GM12872 (cell line): ENCODE results near the gene NECTIN4.

Source experiments
- CTCF ChIP-seq: IDR thresholded peaks from 3 replicates; pipeline ENCODE4 v1.5.1; 2011; ENCODE audit warnings: low read depth, mild to moderate bottlenecking, low read length, moderate library complexity; ENCODE audit not compliant: insufficient read depth

NECTIN4 gene

DNA sequence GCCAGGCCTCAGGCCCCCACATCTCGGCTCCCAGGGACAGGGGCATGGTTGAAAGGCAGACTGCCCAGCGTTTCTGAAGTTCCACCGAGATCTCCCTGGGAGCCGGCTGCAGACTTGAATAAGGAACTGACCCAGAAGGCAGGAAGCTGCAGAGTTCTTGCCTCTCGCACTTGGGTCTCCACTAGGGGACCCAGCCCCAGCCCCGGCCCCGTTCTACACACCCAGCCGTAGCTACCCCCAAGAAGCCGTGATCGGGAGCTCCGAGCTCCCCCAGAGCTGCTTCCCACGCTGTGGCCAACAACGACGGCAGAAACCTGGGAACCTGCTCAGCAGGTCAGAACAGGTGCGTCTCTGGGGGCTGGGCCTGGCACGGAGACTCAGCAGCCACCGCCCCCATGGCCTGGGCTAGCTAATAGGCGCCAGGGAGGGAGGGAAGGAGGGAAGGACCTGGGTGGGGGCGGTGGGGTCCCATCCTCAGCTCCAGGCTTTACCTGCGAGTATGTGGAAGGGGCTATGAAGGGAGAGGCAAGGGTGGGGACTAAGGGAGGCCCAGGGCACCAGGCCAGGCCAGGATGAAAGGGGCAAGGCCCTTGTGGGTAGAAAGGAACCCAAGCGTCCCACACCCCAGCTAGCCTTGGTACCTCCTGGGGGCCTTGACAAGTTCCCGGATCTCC lies at the start of gene NECTIN4:
TSS of gene NECTIN4 (minus strand) at position 308 of the 674 bp plus-strand sequence. CDS start at position 46, 262 bp downstream.
- no peak for TF ChIP-seq CTCF

DNA sequence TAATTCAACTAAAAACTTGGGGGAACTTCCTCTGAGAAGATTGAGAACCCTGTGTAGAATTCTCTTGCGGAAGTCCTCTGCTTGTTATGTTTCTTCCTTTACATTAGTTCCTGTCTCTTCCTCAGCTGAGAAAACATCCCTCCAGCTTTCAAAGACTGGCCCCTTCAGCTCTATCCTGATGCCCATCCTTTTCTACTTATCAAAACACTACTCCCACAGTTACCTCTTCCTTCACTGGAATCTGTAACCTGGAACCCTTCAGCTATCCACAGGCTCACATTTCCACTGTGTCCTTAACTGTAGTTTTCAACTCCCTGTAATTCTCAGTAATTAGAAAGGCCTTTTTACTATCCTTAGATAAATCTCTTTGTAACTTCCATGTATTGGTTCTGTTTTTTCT lies 49.1 kb upstream of the NECTIN4 start:
- TF ChIP-seq CTCF, result no peak

GRCh38 chr1:161137881-161138280 lies 48.5 kb upstream of the NECTIN4 start:
- TF ChIP-seq CTCF, result no peak

GRCh38 chr1:161133220-161133740 lies 43.9 kb upstream of the NECTIN4 start:
- no peak for TF ChIP-seq CTCF

DNA sequence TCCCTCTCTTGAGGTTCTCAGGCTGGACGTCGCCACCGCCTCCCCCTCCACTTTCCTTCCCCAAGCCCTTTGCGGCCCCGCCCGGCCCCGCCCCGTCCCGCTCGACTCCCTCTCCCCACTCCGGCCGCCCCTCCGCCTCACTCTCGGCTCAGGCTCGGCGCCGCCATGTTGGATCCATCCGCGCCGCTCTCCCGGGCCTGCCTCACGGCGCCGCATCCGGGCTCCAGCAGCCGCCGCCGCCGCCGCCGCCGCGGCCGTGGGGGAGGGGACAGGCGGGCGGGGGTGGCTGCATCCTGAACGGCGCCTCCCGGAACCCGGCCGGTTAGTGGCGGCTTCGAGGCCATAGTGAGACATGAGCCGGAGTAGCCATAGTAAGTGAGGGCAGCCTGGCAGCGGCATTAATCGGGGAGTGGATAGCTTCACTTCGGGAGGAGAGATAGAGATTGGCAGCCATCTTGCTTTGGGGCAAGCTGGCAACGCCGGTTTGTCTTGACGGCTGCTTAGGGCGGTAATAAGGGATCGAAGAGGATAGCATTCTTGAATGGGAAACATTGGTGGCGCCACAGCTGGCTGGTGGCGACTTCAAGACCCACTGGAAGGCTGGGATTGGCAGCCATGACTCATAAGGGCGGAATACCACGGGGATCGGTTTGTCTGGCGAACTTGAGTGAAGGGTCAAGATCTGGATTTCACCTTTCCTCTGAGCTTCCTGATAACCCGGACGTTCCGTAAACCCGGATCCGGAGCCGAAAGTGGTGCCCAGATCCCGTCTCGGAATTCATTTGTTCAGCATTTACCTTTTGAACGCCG lies 43.3 kb upstream of the NECTIN4 start, which contains the start of gene DEDD:
TSS of gene DEDD (minus strand) at position 258 of the 810 bp plus-strand sequence. CDS start 8,205 bp downstream, outside the sequence.
- TF ChIP-seq CTCF, result peak; percentile 17; the same call in 1 of the 3 replicates

DNA sequence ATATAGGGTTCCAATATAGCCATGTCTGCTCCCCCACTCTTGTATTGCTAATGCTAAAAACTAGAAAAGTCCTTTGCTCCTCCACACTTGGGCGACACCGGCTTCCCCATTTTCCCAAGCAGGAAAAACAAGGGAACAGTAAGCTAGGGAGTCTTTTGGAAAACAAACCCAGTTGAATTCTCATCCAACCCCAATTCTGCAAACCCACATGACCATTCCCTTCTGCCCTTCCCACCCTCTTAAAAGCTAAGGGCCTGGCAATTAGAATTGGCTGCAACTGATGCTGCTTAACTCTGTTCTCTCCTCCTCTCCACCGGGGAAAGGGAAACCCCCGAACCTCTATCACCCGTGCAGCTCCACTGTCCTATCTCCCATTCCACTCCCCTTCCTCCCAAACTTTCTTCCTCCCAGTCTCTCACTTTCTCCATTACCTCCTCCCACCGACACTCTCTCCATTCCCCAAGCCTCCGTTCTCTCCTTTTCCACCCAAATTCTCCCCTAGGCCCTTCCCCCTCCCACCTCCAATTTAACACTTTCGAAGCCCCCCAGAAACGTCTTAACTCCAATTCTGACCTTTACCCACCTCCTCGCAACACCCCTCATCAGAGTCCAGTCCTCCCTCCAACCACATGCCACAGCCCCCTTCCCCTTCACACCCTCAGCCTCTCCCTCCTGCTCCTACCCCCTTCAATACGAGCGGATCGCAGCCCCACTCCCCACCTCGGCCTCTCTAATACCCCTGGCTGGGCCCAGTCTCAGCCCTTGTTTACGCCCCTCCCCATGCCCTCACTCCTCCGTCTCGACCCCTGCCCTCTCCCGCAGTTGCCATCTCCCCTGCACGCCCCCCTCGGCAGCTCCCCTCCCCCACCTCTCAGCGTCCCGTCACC lies 42.4 kb upstream of the NECTIN4 start:
- TF ChIP-seq CTCF, result no peak
